ENCODE measurements around the gene ZNF579.

Gene ZNF579

GRCh38 chr19:55552620-55553019 is 28.0 kb downstream of the ZNF579 start:
- Histone ChIP-seq H3K9ac (ENCODE audit: low read depth, low read length) (no peak overlapping the region), H3K4me1 (ENCODE audit: insufficient read depth, low read length) (peaks cover 14% of the 10 kb centered on the region; the same call in 1 of the 2 replicates), H3K9me3 (ENCODE audit: insufficient read depth, low read depth, low read length) (no peaks in the 10 kb centered on the region), H3K36me3 (ENCODE audit: insufficient read depth, low read depth, low read length) (no peaks in the 10 kb centered on the region), H3K27me3 (ENCODE audit: insufficient read depth, low read length) (peaks cover 10% of the 10 kb centered on the region), H3K4me3 (ENCODE audit: low read length) (no peak overlapping the region), H3K27ac (ENCODE audit: low read length) (no peak overlapping the region)

GRCh38 chr19:55552206-55552605 is 28.4 kb downstream of the ZNF579 start:
- Histone ChIP-seq H3K4me1 (ENCODE audit: insufficient read depth, low read length) (peaks cover 14% of the 10 kb centered on the region; the same call in 1 of the 2 replicates), H3K4me3 (ENCODE audit: low read length) (no peak overlapping the region), H3K9me3 (ENCODE audit: insufficient read depth, low read depth, low read length) (no peaks in the 10 kb centered on the region), H3K27me3 (ENCODE audit: insufficient read depth, low read length) (peaks cover 10% of the 10 kb centered on the region), H3K9ac (ENCODE audit: low read depth, low read length) (no peak overlapping the region), H3K36me3 (ENCODE audit: insufficient read depth, low read depth, low read length) (no peaks in the 10 kb centered on the region), H3K27ac (ENCODE audit: low read length) (no peak overlapping the region)

GRCh38 chr19:55550321-55550650 is 30.4 kb downstream of the ZNF579 start:
- Histone ChIP-seq H3K9ac (ENCODE audit: low read depth, low read length) (peak overlapping the region; percentile 47; the same call in 1 of the 2 replicates), H3K4me3 (ENCODE audit: low read length) (peak overlapping the region; percentile 67)

GRCh38 chr19:55549500-55550320 is 30.9 kb downstream of the ZNF579 start:
- H3K4me1 ChIP-seq (ENCODE audit: insufficient read depth, low read length): peaks cover 14% of the 10 kb centered on the region; the same call in 1 of the 2 replicates
- peak overlapping the region; percentile 5 for H3K27ac ChIP-seq (ENCODE audit: low read length)
- H3K4me3 ChIP-seq (ENCODE audit: low read length): peak overlapping the region; percentile 67
- H3K36me3 ChIP-seq (ENCODE audit: insufficient read depth, low read depth, low read length): no peaks in the 10 kb centered on the region
- peaks cover 10% of the 10 kb centered on the region for H3K27me3 ChIP-seq (ENCODE audit: insufficient read depth, low read length)
- no peaks in the 10 kb centered on the region for H3K9me3 ChIP-seq (ENCODE audit: insufficient read depth, low read depth, low read length)
- H3K9ac ChIP-seq (ENCODE audit: low read depth, low read length): peak overlapping the region; percentile 47; the same call in 1 of the 2 replicates

More at GRCh38 chr19:55550321-55550650, 30.4 kb downstream of the ZNF579 start:
- H3K9me3 ChIP-seq (ENCODE audit: insufficient read depth, low read depth, low read length): no peaks in the 10 kb centered on the region
- peak overlapping the region; percentile 5 for H3K27ac ChIP-seq (ENCODE audit: low read length)
- peaks cover 14% of the 10 kb centered on the region; the same call in 1 of the 2 replicates for H3K4me1 ChIP-seq (ENCODE audit: insufficient read depth, low read length)
- peaks cover 10% of the 10 kb centered on the region for H3K27me3 ChIP-seq (ENCODE audit: insufficient read depth, low read length)
- no peaks in the 10 kb centered on the region for H3K36me3 ChIP-seq (ENCODE audit: insufficient read depth, low read depth, low read length)

GRCh38 chr19:55546822-55547614 is 33.6 kb downstream of the ZNF579 start:
- H3K9me3 ChIP-seq (ENCODE audit: insufficient read depth, low read depth, low read length): no peaks in the 10 kb centered on the region
- no peak overlapping the region for H3K4me3 ChIP-seq (ENCODE audit: low read length)
- H3K4me1 ChIP-seq (ENCODE audit: insufficient read depth, low read length): peaks cover 3% of the 10 kb centered on the region; the same call in 1 of the 2 replicates
- no peak overlapping the region for H3K9ac ChIP-seq (ENCODE audit: low read depth, low read length)
- no peak overlapping the region for H3K27ac ChIP-seq (ENCODE audit: low read length)
- no peaks in the 10 kb centered on the region for H3K27me3 ChIP-seq (ENCODE audit: insufficient read depth, low read length)
- no peaks in the 10 kb centered on the region for H3K36me3 ChIP-seq (ENCODE audit: insufficient read depth, low read depth, low read length)

GRCh38 chr19:55546011-55546410 is 34.6 kb downstream of the ZNF579 start:
- Histone ChIP-seq H3K4me1 (ENCODE audit: insufficient read depth, low read length) (peaks cover 3% of the 10 kb centered on the region; the same call in 1 of the 2 replicates), H3K27me3 (ENCODE audit: insufficient read depth, low read length) (no peaks in the 10 kb centered on the region), H3K9me3 (ENCODE audit: insufficient read depth, low read depth, low read length) (no peaks in the 10 kb centered on the region), H3K9ac (ENCODE audit: low read depth, low read length) (no peak overlapping the region), H3K4me3 (ENCODE audit: low read length) (no peak overlapping the region), H3K27ac (ENCODE audit: low read length) (no peak overlapping the region), H3K36me3 (ENCODE audit: insufficient read depth, low read depth, low read length) (no peaks in the 10 kb centered on the region)

GRCh38 chr19:55545443-55545842 is 35.2 kb downstream of the ZNF579 start, which contains the start of gene SBK3:
TSS of gene SBK3 (minus strand) at chr19:55545543. CDS start at chr19:55545543, 0 bp downstream.
- Histone ChIP-seq H3K4me1 (ENCODE audit: insufficient read depth, low read length) (peaks cover 3% of the 10 kb centered on the region; the same call in 1 of the 2 replicates), H3K9ac (ENCODE audit: low read depth, low read length) (no peak within 1 kb of the TSS)

GRCh38 chr19:55544776-55545439 is 35.7 kb downstream of the ZNF579 start:
- H3K27me3 ChIP-seq (ENCODE audit: insufficient read depth, low read length): no peaks in the 10 kb centered on the region
- H3K9ac ChIP-seq (ENCODE audit: low read depth, low read length): no peak overlapping the region

More at GRCh38 chr19:55545443-55545842, 35.2 kb downstream of the ZNF579 start, which contains the start of gene SBK3:
- Histone ChIP-seq H3K36me3 (ENCODE audit: insufficient read depth, low read depth, low read length) (no peaks in the 10 kb centered on the region), H3K27ac (ENCODE audit: low read length) (no peak within 1 kb of the TSS), H3K27me3 (ENCODE audit: insufficient read depth, low read length) (no peaks in the 10 kb centered on the region), H3K4me3 (ENCODE audit: low read length) (no peak within 1 kb of the TSS), H3K9me3 (ENCODE audit: insufficient read depth, low read depth, low read length) (no peaks in the 10 kb centered on the region)

GRCh38 chr19:55544014-55544413 is 36.6 kb downstream of the ZNF579 start:
- Histone ChIP-seq H3K9me3 (ENCODE audit: insufficient read depth, low read depth, low read length) (no peaks in the 10 kb centered on the region), H3K36me3 (ENCODE audit: insufficient read depth, low read depth, low read length) (no peaks in the 10 kb centered on the region), H3K4me3 (ENCODE audit: low read length) (no peak overlapping the region), H3K4me1 (ENCODE audit: insufficient read depth, low read length) (no peaks in the 10 kb centered on the region; the same call in 1 of the 2 replicates), H3K27me3 (ENCODE audit: insufficient read depth, low read length) (no peaks in the 10 kb centered on the region), H3K27ac (ENCODE audit: low read length) (no peak overlapping the region), H3K9ac (ENCODE audit: low read depth, low read length) (no peak overlapping the region)

More at GRCh38 chr19:55544776-55545439, 35.7 kb downstream of the ZNF579 start:
- Histone ChIP-seq H3K9me3 (ENCODE audit: insufficient read depth, low read depth, low read length) (no peaks in the 10 kb centered on the region), H3K36me3 (ENCODE audit: insufficient read depth, low read depth, low read length) (no peaks in the 10 kb centered on the region), H3K27ac (ENCODE audit: low read length) (no peak overlapping the region), H3K4me1 (ENCODE audit: insufficient read depth, low read length) (peaks cover 3% of the 10 kb centered on the region; the same call in 1 of the 2 replicates), H3K4me3 (ENCODE audit: low read length) (no peak overlapping the region)

GRCh38 chr19:55543567-55543966 is 37.1 kb downstream of the ZNF579 start:
- H3K27me3 ChIP-seq (ENCODE audit: insufficient read depth, low read length): no peaks in the 10 kb centered on the region

GRCh38 chr19:55542292-55542855 is 38.3 kb downstream of the ZNF579 start:
- Histone ChIP-seq H3K27me3 (ENCODE audit: insufficient read depth, low read length) (no peaks in the 10 kb centered on the region), H3K9ac (ENCODE audit: low read depth, low read length) (no peak overlapping the region)

More at GRCh38 chr19:55543567-55543966, 37.1 kb downstream of the ZNF579 start:
- Histone ChIP-seq H3K4me1 (ENCODE audit: insufficient read depth, low read length) (no peaks in the 10 kb centered on the region; the same call in 1 of the 2 replicates), H3K9ac (ENCODE audit: low read depth, low read length) (no peak overlapping the region), H3K4me3 (ENCODE audit: low read length) (no peak overlapping the region), H3K9me3 (ENCODE audit: insufficient read depth, low read depth, low read length) (no peaks in the 10 kb centered on the region), H3K27ac (ENCODE audit: low read length) (no peak overlapping the region), H3K36me3 (ENCODE audit: insufficient read depth, low read depth, low read length) (no peaks in the 10 kb centered on the region)

More at GRCh38 chr19:55542292-55542855, 38.3 kb downstream of the ZNF579 start:
- H3K27ac ChIP-seq (ENCODE audit: low read length): no peak overlapping the region
- no peak overlapping the region for H3K4me3 ChIP-seq (ENCODE audit: low read length)
- H3K4me1 ChIP-seq (ENCODE audit: insufficient read depth, low read length): peaks cover 4% of the 10 kb centered on the region; the same call in 1 of the 2 replicates
- H3K36me3 ChIP-seq (ENCODE audit: insufficient read depth, low read depth, low read length): no peaks in the 10 kb centered on the region
- H3K9me3 ChIP-seq (ENCODE audit: insufficient read depth, low read depth, low read length): no peaks in the 10 kb centered on the region
